Keratinocyte (primary cell): ENCODE data around the gene REG4.

Experiments used
- CTCF ChIP-seq, 3 experiments: IDR thresholded peaks in 1 of 3; conservative IDR thresholded peaks in 1 of 3; optimal IDR thresholded peaks in 1 of 3; 2 replicates in 2 of 3; 3 replicates in 1 of 3; pipeline versions ENCODE3 to v1.5.1; 2011; ENCODE audit warnings: low read length in 3 of 3, mild to moderate bottlenecking in 3 of 3, moderate library complexity in 2 of 3, control low read depth in 1 of 3, inconsistent platforms in 1 of 3; ENCODE audit not compliant: insufficient read depth in 2 of 3; ENCODE audit errors: extremely low read depth in 1 of 3
- EZH2 ChIP-seq: IDR thresholded peaks from one replicate; pipeline ENCODE4 v1.6.1; 2012; ENCODE audit warnings: inconsistent platforms, mild to moderate bottlenecking, low read length, moderate library complexity

DNA sequence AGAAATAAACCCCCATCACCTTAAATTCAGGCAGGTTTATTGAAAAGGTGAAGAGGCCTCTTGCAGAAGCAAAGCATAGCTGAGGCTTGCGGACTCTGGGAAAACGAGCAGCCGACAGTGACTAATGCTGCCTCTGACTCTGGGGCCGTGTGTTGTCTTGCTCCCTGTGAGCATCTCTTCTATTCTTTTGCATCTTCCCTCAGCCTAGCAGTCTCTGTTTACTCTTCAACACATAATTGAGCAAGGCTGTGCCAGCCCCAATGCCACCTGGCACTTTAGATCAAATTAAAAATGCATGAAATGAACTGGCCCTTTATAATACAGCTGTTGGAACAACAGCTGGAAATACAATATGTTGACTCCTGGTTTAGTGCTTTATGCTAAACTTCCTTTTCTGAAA is 18.4 kb upstream of the REG4 start:
- TF ChIP-seq CTCF (optimal IDR thresholded peaks at IDR 0.05 in 1 of 3, IDR thresholded peaks at IDR 0.05 in 1 of 3, conservative IDR thresholded peaks at IDR 0.05 in 1 of 3; ENCODE audit: extremely low read depth in 1 of 3, insufficient read depth in 2 of 3, low read length in 3 of 3) (no peak), EZH2 (no peak)
